ENCODE measurements around the gene MRPS2.
"Not testable (repeated sequence)": the region's sequence is repeated elsewhere in the genome, so short reads cannot be mapped to it uniquely, and the experiment has no call there.

The MRPS2 gene

GRCh38 chr9:135544981-135545635 is 44.6 kb downstream of the MRPS2 start:
- DNase-seq (ENCODE audit: low read depth in 2 of 2) = no peak
- no peak overlapping the region for H3K4me3 ChIP-seq (replicated peaks in 1 of 2; ENCODE audit: low read depth in 2 of 2, low read length in 2 of 2)
- TF ChIP-seq CTCF (IDR thresholded peaks at IDR 0.05; ENCODE audit: low read depth, low read length) = no peak

- not testable (repeated sequence) for DNase-seq (ENCODE audit: low read depth in 2 of 2); H3K4me3 ChIP-seq (replicated peaks in 1 of 2; ENCODE audit: low read depth in 2 of 2, low read length in 2 of 2)
These were observed 45.2 kb downstream of the MRPS2 start, which contains the start of gene OBP2A for GRCh38 chr9:135545646-135546176. Gene OBP2A, plus strand, starts transcription at chr9:135546126. Its CDS starts 55 bp downstream, at chr9:135546181.

- not testable (repeated sequence) for DNase-seq (ENCODE audit: low read depth in 2 of 2); H3K4me3 ChIP-seq (replicated peaks in 1 of 2; ENCODE audit: low read depth in 2 of 2, low read length in 2 of 2)
These were observed 46.5 kb downstream of the MRPS2 start for GRCh38 chr9:135546792-135547617.

GRCh38 chr9:135547756-135548736 is 47.6 kb downstream of the MRPS2 start:
- DNase-seq (ENCODE audit: low read depth in 2 of 2) = no peak
- no peak for TF ChIP-seq CTCF (IDR thresholded peaks at IDR 0.05; ENCODE audit: low read depth, low read length)
- no peak overlapping the region for H3K4me3 ChIP-seq (replicated peaks in 1 of 2; ENCODE audit: low read depth in 2 of 2, low read length in 2 of 2)

GRCh38 chr9:135549478-135550343 is 49.2 kb downstream of the MRPS2 start:
- not testable (repeated sequence) for DNase-seq (ENCODE audit: low read depth in 2 of 2); H3K4me3 ChIP-seq (replicated peaks in 1 of 2; ENCODE audit: low read depth in 2 of 2, low read length in 2 of 2)

- no peak for DNase-seq (ENCODE audit: low read depth in 2 of 2)
- no peak for TF ChIP-seq CTCF (IDR thresholded peaks at IDR 0.05; ENCODE audit: low read depth, low read length)
- H3K4me3 ChIP-seq (replicated peaks in 1 of 2; ENCODE audit: low read depth in 2 of 2, low read length in 2 of 2) = no peak overlapping the region
These were observed 49.9 kb downstream of the MRPS2 start for GRCh38 chr9:135550344-135550918.

GRCh38 chr9:135551031-135551430 is 50.5 kb downstream of the MRPS2 start:
- no peak overlapping the region for H3K4me3 ChIP-seq (replicated peaks in 1 of 2; ENCODE audit: low read depth in 2 of 2, low read length in 2 of 2)
- TF ChIP-seq CTCF (IDR thresholded peaks at IDR 0.05; ENCODE audit: low read depth, low read length) = no peak
- DNase-seq (ENCODE audit: low read depth in 2 of 2) = no peak
